ENCODE measurements around the gene NUMBL.

DNA sequence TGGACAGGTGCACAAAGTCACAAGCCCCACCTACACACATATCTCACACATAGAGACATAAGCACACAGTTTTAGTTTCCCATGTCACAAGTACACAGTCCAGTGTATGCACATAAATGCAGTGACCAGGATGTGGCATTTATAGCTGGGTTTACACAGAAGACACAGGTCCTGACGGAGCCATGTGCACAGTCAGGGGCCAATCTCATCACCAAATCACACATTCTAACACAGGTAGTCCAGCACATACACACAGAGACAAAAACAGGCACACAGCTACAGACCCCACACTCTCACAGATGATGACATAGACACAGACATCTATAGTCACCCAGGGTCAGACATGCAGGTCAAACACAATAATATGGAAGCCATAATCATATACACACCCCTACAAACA lies 2.1 kb downstream of the NUMBL start:
- TF ChIP-seq, protein P1, sequence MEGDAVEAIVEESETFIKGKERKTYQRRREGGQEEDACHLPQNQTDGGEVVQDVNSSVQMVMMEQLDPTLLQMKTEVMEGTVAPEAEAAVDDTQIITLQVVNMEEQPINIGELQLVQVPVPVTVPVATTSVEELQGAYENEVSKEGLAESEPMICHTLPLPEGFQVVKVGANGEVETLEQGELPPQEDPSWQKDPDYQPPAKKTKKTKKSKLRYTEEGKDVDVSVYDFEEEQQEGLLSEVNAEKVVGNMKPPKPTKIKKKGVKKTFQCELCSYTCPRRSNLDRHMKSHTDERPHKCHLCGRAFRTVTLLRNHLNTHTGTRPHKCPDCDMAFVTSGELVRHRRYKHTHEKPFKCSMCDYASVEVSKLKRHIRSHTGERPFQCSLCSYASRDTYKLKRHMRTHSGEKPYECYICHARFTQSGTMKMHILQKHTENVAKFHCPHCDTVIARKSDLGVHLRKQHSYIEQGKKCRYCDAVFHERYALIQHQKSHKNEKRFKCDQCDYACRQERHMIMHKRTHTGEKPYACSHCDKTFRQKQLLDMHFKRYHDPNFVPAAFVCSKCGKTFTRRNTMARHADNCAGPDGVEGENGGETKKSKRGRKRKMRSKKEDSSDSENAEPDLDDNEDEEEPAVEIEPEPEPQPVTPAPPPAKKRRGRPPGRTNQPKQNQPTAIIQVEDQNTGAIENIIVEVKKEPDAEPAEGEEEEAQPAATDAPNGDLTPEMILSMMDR (IDR thresholded peaks at IDR 0.05) = no peak
- TF ChIP-seq POLR2A (IDR thresholded peaks at IDR 0.05) = no peak

Data from heart left ventricle (tissue), 13 donors.